GM12892 (cell line): ENCODE results near the gene CSRP1.
"Not testable (repeated sequence)": the region's sequence is repeated elsewhere in the genome, so short reads cannot be mapped to it uniquely, and the experiment has no call there.

Experiments
- DNase-seq: peaks from one replicate; pipeline ENCODE4 v3.0.0; 2011; ENCODE audit not compliant: insufficient read length
- FAIRE-seq: peaks from 2 replicates; lab custom pipeline; 2011; peaks lifted over from hg19 to GRCh38; lab: Jason Lieb, UNC
- POLR2A ChIP-seq: IDR thresholded peaks from 2 replicates; pipeline ENCODE4 v1.6.1; 2011; ENCODE audit warnings: low read depth, low read length, control low read depth
- POLR2AphosphoS5 ChIP-seq: IDR thresholded peaks from 2 replicates; pipeline ENCODE4 v1.6.1; 2011; ENCODE audit warnings: low read depth, low read length, control low read depth
- TAF1 ChIP-seq: IDR thresholded peaks from 2 replicates; pipeline ENCODE4 v1.6.1; 2011; ENCODE audit warnings: low read depth, mild to moderate bottlenecking, control low read depth, low read length, borderline replicate concordance

Gene CSRP1

DNA sequence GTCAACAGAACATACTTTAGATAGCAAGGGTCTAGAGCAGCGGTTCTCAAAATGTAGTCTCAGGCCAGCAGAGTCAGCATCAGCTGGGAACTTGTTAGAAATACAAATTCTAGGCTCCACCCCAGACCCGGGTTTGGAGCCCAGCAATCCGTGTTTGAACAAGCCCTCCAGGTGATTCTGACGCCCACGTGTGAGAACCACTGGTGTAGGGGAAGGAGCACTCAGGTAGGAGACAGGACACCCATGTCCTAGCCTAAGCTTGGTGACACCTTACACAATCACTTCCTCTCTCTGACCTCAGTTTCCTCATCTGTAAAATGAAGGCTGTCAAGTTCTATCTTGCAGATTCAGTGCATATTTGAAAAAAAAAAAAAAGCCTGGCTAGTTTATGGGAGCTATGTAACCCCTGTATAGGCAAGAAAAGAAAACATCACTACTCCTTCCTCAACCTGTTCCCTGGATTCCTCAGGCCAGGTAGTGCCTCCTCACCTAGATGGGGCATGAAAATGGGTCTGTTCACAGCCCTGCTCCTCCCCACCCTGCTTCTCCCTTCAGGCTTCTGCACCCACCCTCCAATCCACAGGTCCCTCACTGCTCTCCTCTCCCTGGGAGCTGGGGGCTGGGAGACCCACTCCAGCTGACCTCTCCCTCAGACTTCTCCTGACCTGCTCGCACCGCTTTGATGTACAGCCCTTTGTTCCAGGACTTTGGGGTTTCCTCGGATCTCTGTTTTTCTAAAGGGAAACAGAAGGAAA is 30.8 kb downstream of the CSRP1 start:
- TF ChIP-seq POLR2A (no peak), TAF1 (no peak), POLR2AphosphoS5 (no peak)
- DNase-seq (no peak), FAIRE-seq (no peak)

GRCh38 chr1:201475130-201475529 is 31.8 kb downstream of the CSRP1 start:
- no peak for TF ChIP-seq POLR2AphosphoS5
- TF ChIP-seq TAF1, result no peak
- no peak for TF ChIP-seq POLR2A

DNA sequence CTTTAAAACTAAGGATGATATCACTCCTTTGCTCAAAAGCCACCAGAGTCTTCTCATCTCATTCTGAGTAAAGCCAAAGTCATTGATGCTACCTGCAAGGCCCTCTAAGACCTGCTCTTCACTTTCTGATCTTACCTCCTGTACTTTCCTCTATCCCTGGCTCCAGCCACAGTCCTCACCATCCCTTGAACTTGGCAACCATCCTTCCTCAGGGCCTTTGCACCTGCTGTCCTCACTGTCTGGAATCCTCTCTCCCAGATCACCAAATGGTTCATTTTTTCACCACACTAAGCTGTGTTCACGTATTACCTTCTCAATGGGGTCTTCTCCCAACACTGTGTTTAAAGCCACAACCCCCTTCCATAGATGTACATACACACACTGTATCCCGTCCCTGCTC is 33.6 kb downstream of the CSRP1 start:
- TF ChIP-seq POLR2AphosphoS5 (no peak), TAF1 (no peak), POLR2A (no peak)
- FAIRE-seq (no peak), DNase-seq (no peak)

More at GRCh38 chr1:201475130-201475529, 31.8 kb downstream of the CSRP1 start:
- DNase-seq (no peak), FAIRE-seq (no peak)

DNA sequence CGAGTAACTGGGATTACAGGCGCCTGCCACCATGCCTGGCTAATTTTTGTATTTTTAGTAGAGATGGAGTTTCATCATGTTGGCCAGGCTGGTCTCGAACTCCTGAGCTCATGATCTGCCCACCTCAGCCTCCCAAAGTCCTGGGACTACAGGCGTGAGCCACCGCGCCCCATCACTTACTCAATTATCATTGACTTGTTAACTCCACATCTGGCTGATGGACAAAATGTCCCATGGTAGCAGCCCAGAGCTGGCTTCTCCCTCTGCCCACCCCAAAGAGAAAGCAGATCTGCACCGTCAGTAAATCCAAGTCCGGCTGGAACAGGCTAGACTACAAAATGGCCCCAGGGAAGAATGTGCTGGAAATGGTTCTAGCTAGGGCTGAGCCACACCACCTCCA is 34.6 kb downstream of the CSRP1 start:
- not testable (repeated sequence) for FAIRE-seq, DNase-seq

DNA sequence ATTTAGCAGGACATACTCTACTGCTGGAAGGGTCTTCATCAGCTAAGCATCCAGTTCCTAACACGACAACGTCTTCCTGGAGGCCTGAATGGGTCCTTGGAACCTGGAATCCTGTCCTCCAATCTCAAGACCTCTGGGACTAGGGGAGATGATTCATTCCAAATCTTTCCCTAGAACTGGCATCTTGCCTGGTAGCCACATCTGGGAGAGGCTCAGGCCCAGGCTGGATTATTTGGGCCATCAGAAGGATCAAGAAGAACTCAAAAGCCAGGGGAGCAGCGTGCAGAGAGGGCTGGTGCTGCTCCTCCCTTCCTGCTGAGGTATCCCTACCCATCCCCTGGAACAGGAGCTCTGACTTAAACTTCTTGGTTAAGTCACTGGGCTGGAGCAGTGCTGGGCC is 35.2 kb downstream of the CSRP1 start:
- DNase-seq (no peak), FAIRE-seq (no peak)
- TF ChIP-seq TAF1 (no peak), POLR2A (no peak), POLR2AphosphoS5 (no peak)

GRCh38 chr1:201470581-201470980 is 36.3 kb downstream of the CSRP1 start:
- no peak for FAIRE-seq

DNA sequence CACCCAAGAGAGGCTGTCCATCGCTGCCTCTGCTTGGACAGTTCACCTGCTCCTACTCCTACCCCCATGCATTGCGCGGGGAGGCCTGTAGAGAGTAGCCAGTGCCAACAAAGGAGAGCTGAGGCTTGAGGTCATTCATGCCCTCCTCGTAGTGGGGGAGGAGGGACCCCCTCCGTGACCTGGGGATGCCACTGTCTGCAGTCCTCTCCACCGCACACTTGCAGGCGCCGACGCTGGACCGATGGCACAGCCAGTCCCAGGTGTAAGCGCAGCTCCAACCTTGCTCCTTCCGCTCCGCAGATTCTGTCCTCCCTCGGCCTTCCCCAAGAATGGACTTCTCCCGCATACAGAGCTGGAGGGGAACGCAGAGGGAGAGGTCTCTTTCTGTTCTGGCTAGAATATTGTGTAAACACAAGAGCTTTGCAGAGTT is 37.3 kb downstream of the CSRP1 start:
- no peak for FAIRE-seq

More at GRCh38 chr1:201470581-201470980, 36.3 kb downstream of the CSRP1 start:
- DNase-seq, result no peak
- TF ChIP-seq POLR2AphosphoS5 (no peak), POLR2A (no peak), TAF1 (no peak)

DNA sequence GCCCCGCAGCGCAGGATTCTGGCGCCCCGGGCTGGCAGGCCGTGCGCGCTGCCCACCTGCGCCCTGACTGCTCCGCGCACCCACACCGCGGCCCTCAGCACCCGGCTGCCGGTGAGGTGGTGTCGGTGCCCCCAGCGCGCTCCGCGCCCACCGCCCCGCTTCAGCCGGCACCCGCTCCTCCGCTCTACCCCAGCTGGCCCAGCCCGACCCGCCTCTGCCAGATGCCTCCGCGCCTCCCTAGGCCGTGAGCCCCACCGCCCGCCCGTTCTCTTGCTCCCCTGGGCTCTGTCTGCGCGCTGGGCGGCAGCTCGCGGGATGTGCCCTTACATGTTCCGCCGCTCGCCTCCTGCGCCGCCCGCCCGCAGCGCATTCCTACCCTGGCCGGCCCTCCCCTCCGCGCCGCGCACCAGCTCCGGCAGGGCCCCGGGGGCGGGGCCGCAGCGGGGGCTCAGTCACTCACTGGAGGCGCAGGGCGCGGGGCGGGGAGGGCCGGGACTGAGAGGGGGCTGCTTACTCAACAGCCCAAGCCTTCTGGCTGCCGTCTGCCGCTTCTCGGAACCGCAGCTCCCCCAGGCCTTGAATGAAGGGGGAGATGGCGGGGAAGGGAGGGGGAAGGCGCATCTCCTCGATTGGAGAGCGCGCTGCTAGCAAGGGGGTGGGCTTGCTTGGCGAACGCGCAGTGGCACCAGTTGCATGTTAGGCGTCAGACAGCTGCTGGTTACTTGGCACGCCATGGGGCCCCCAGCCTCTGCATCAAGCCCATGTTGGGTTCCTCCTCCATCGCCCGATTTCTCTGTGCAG is 37.9 kb downstream of the CSRP1 start, which contains the start of gene PHLDA3:
Gene PHLDA3 (minus strand): TSS at position 345 of the 801 bp plus-strand sequence. CDS start 402 bp downstream, outside the sequence.
- FAIRE-seq (peak; percentile 93), DNase-seq (peak; percentile 87)
- no peak for TF ChIP-seq POLR2AphosphoS5
- TF ChIP-seq POLR2A, result peak; percentile 63; the same call in 1 of the 2 replicates

More for the DNA sequence above, 37.3 kb downstream of the CSRP1 start:
- TF ChIP-seq POLR2A (no peak), TAF1 (no peak), POLR2AphosphoS5 (no peak)
- DNase-seq, result no peak

- TF ChIP-seq POLR2AphosphoS5, result no peak
- TF ChIP-seq POLR2A, result no peak
- TF ChIP-seq TAF1, result no peak
- DNase-seq (peak; percentile 48), FAIRE-seq (peak; percentile 63)
Observed at GRCh38 chr1:201468501-201468843, 38.5 kb downstream of the CSRP1 start.

GRCh38 chr1:201466492-201466891 is 40.4 kb downstream of the CSRP1 start:
- DNase-seq (no peak), FAIRE-seq (no peak)
- no peak for TF ChIP-seq POLR2AphosphoS5
- no peak for TF ChIP-seq TAF1
- no peak for TF ChIP-seq POLR2A

DNA sequence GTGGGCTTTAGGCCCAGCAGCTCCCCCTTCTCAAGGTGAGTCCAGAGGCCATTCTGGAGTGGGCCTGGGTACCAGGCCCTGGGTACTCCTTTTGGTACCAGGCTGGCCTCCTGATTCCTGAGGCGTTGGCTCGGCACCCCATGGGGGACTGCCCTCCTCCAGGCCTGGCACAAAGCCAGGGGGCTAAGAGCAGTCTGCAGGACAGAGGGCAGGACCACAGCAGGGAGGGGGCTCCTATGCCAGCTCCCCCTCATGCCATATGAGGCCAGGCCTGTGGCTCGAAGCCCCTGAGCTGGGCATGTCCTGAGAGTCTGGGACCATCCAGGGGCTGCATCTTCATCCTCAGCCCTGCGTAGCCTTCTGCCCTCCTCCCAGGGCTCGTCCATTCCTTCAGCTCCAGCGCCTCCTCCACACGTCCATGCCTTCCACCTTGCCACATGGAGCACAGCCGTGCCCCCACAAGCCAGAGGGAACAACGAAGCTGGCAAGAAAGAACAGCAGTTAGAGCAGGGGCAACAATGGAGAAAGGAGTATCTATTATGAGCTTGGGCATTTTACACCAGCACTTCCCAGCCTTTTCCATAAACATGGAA is 41.1 kb downstream of the CSRP1 start:
- FAIRE-seq, result no peak
- no peak for TF ChIP-seq POLR2AphosphoS5
- no peak for TF ChIP-seq POLR2A
- TF ChIP-seq TAF1, result no peak
- DNase-seq, result no peak

- FAIRE-seq, result no peak
- no peak for DNase-seq
- no peak for TF ChIP-seq POLR2AphosphoS5
- no peak for TF ChIP-seq TAF1
- no peak for TF ChIP-seq POLR2A
Observed at GRCh38 chr1:201463071-201463552, 43.8 kb downstream of the CSRP1 start.
